Fibroblast of mammary gland (primary cell): ENCODE data around the gene ACER2.
A peak's percentile ranks its signal among the peaks of the same experiment; 100 is the strongest.

ENCODE experiments used
- DNase-seq: peaks from one replicate; pipeline ENCODE4 v3.0.0-alpha.2; 2010; ENCODE audit warnings: low read depth
- H3K4me3 ChIP-seq: 2 replicates; pipeline ENCODE4 v1.5.1; 2011; ENCODE audit warnings: low read depth, mild to moderate bottlenecking, low read length, moderate library complexity; ENCODE audit not compliant: control insufficient read depth
- CTCF ChIP-seq: conservative IDR thresholded peaks from 2 replicates; pipeline ENCODE4 v1.5.1; 2011; ENCODE audit warnings: low read depth, low read length, inconsistent platforms; ENCODE audit not compliant: control insufficient read depth, insufficient read depth

ACER2 gene

GRCh38 chr9:19408693-19409400 lies at the start of gene ACER2:
ACER2 (plus strand) TSS chr9:19409009; CDS start chr9:19409085, 76 bp downstream.
- peak within 1 kb of the TSS; percentile 76 for H3K4me3 ChIP-seq
- no peak for TF ChIP-seq CTCF
- DNase-seq: peak; percentile 78

- TF ChIP-seq CTCF: no peak
- DNase-seq: no peak
- H3K4me3 ChIP-seq: no peak overlapping the region
Measured at GRCh38 chr9:19369107-19369506, 39.7 kb upstream of the ACER2 start.

GRCh38 chr9:19371942-19372341 lies 36.9 kb upstream of the ACER2 start:
- DNase-seq: no peak
- H3K4me3 ChIP-seq: no peak overlapping the region
- no peak for TF ChIP-seq CTCF

- no peak overlapping the region for H3K4me3 ChIP-seq
- no peak for TF ChIP-seq CTCF
- no peak for DNase-seq
Measured at GRCh38 chr9:19372567-19372966, 36.2 kb upstream of the ACER2 start.

GRCh38 chr9:19373527-19373926 lies 35.3 kb upstream of the ACER2 start:
- TF ChIP-seq CTCF: no peak
- no peak overlapping the region for H3K4me3 ChIP-seq
- DNase-seq: peak; percentile 24

GRCh38 chr9:19375538-19375937 lies 33.3 kb upstream of the ACER2 start:
- peak; percentile 26 for DNase-seq
- no peak for TF ChIP-seq CTCF
- no peak overlapping the region for H3K4me3 ChIP-seq
